Osteocyte (in vitro differentiated cells): Measurements from ENCODE around the gene CLASP1. TPM values are rescaled to one million over a fixed set of nuclear protein-coding genes. Genes with fewer than 3 reads are reported as not detected.
"Not testable (repeated sequence)": the region's sequence is repeated elsewhere in the genome, so short reads cannot be mapped to it uniquely, and the experiment has no call there.

ENCODE experiments used
- DNase-seq: peaks from one replicate; pipeline ENCODE4 v3.0.0; 2021; ENCODE audit warnings: mixed read lengths; ENCODE audit not compliant: unreplicated experiment; ENCODE audit errors: extremely low spot score
- H3K27ac Mint-ChIP-seq: one replicate; pipeline ENCODE4 v1.8.0; 2021; ENCODE audit warnings: mild to moderate bottlenecking, mixed read lengths; ENCODE audit not compliant: unreplicated experiment
- H3K27me3 Mint-ChIP-seq: one replicate; pipeline ENCODE4 v1.8.0; 2021; ENCODE audit warnings: mixed read lengths; ENCODE audit not compliant: unreplicated experiment
- H3K36me3 Mint-ChIP-seq: one replicate; pipeline ENCODE4 v1.8.0; 2021; ENCODE audit warnings: mixed read lengths; ENCODE audit not compliant: unreplicated experiment
- H3K4me1 Mint-ChIP-seq: one replicate; pipeline ENCODE4 v1.8.0; 2021; ENCODE audit warnings: mixed read lengths; ENCODE audit not compliant: unreplicated experiment
- H3K4me3 Mint-ChIP-seq: one replicate; pipeline ENCODE4 v1.8.0; 2021; ENCODE audit warnings: mild to moderate bottlenecking, moderate library complexity, mixed read lengths; ENCODE audit not compliant: unreplicated experiment
- H3K9me3 Mint-ChIP-seq: one replicate; pipeline ENCODE4 v1.8.0; 2021; ENCODE audit warnings: mixed read lengths; ENCODE audit not compliant: unreplicated experiment
- CTCF ChIP-seq: fragments of 200-600 bp; sonication (generic); IDR thresholded peaks from 2 replicates; pipeline ENCODE4 v1.5.0; 2021; ENCODE audit warnings: antibody characterized with exemption, mild to moderate bottlenecking, moderate library complexity
- total RNA-seq: library from RNA; stranded (reverse); gene quantifications from 2 replicates; pipeline ENCODE4 v1.2.1, GENCODE V29; 2021

CLASP1 gene
- total RNA-seq, 1 donor from 2014 or later: 59.9 TPM

GRCh38 chr2:121686902-121687301 is 37.6 kb upstream of the CLASP1 start:
- no peaks in the 10 kb centered on the region for H3K36me3 Mint-ChIP-seq
- H3K27me3 Mint-ChIP-seq: peaks cover 2% of the 10 kb centered on the region
- H3K27ac Mint-ChIP-seq: no peak overlapping the region
- H3K9me3 Mint-ChIP-seq: peaks cover 14% of the 10 kb centered on the region
- DNase-seq: no peak
- H3K4me1 Mint-ChIP-seq: no peaks in the 10 kb centered on the region
- H3K4me3 Mint-ChIP-seq: no peak overlapping the region
- no peak for TF ChIP-seq CTCF

GRCh38 chr2:121686218-121686617 is 37.0 kb upstream of the CLASP1 start:
- no peak overlapping the region for H3K27ac Mint-ChIP-seq
- H3K4me1 Mint-ChIP-seq: no peaks in the 10 kb centered on the region
- no peak for DNase-seq
- H3K36me3 Mint-ChIP-seq: no peaks in the 10 kb centered on the region
- H3K27me3 Mint-ChIP-seq: peaks cover 6% of the 10 kb centered on the region
- peaks cover 20% of the 10 kb centered on the region for H3K9me3 Mint-ChIP-seq
- no peak for TF ChIP-seq CTCF
- H3K4me3 Mint-ChIP-seq: no peak overlapping the region

- Mint-ChIP-seq H3K9me3 (peaks cover 34% of the 10 kb centered on the region), H3K27ac (no peak overlapping the region), H3K4me1 (no peaks in the 10 kb centered on the region), H3K4me3 (no peak overlapping the region), H3K36me3 (no peaks in the 10 kb centered on the region), H3K27me3 (peaks cover 11% of the 10 kb centered on the region)
- DNase-seq: no peak
- TF ChIP-seq CTCF: no peak
Measured at GRCh38 chr2:121682396-121683298, 33.4 kb upstream of the CLASP1 start.

GRCh38 chr2:121677855-121678254 is 28.6 kb upstream of the CLASP1 start:
- Mint-ChIP-seq H3K27ac (no peak overlapping the region), H3K4me1 (no peaks in the 10 kb centered on the region), H3K36me3 (no peaks in the 10 kb centered on the region), H3K27me3 (peaks cover 11% of the 10 kb centered on the region), H3K4me3 (no peak overlapping the region), H3K9me3 (peaks cover 53% of the 10 kb centered on the region)
- TF ChIP-seq CTCF: no peak
- no peak for DNase-seq

- not testable (repeated sequence) for DNase-seq, H3K4me1 Mint-ChIP-seq, H3K36me3 Mint-ChIP-seq, H3K27ac Mint-ChIP-seq, H3K27me3 Mint-ChIP-seq, H3K4me3 Mint-ChIP-seq
- H3K9me3 Mint-ChIP-seq: peaks cover 38% of the 10 kb centered on the region
Measured at GRCh38 chr2:121671621-121672020, 22.4 kb upstream of the CLASP1 start.
